GM21786 (cell line): Measurements from ENCODE around the gene SKOR2.
"Not testable (repeated sequence)": the region's sequence is repeated elsewhere in the genome, so short reads cannot be mapped to it uniquely, and the experiment has no call there.

Experiments
- ATAC-seq: cut with Tn5 transposase; IDR thresholded peaks from one replicate; pipeline ENCODE4 v1.9.1; 2021; ENCODE audit not compliant: unreplicated experiment

SKOR2 gene

GRCh38 chr18:47204908-47205522, 46.4 kb downstream of the SKOR2 start:
- no peak for ATAC-seq

GRCh38 chr18:47203626-47204464, 47.6 kb downstream of the SKOR2 start:
- ATAC-seq, result no peak

- ATAC-seq, result not testable (repeated sequence)
These were observed 55.5 kb downstream of the SKOR2 start for GRCh38 chr18:47195961-47196360.

GRCh38 chr18:47191961-47192360, 59.5 kb downstream of the SKOR2 start:
- no peak for ATAC-seq

- ATAC-seq, result no peak
These were observed 63.7 kb downstream of the SKOR2 start for GRCh38 chr18:47187721-47188120.

GRCh38 chr18:47184419-47185050, 66.9 kb downstream of the SKOR2 start:
- ATAC-seq, result no peak

GRCh38 chr18:47182156-47182555, 69.3 kb downstream of the SKOR2 start:
- not testable (repeated sequence) for ATAC-seq

GRCh38 chr18:47180765-47181164, 70.7 kb downstream of the SKOR2 start:
- no peak for ATAC-seq

- no peak for ATAC-seq
These were observed 71.9 kb downstream of the SKOR2 start for GRCh38 chr18:47179520-47179919.

GRCh38 chr18:47175898-47176575, 75.4 kb downstream of the SKOR2 start, which contains the start of gene IER3IP1:
IER3IP1 (minus strand) TSS chr18:47176364; CDS start chr18:47176277, 87 bp downstream.
- ATAC-seq, result peak; percentile 88

GRCh38 chr18:47175283-47175897, 76.1 kb downstream of the SKOR2 start:
- no peak for ATAC-seq

GRCh38 chr18:47174545-47175116, 76.8 kb downstream of the SKOR2 start:
- ATAC-seq, result no peak

- ATAC-seq, result no peak
These were observed 79.0 kb downstream of the SKOR2 start for GRCh38 chr18:47172476-47172875.

GRCh38 chr18:47168913-47169312, 82.5 kb downstream of the SKOR2 start:
- no peak for ATAC-seq

GRCh38 chr18:47168509-47168908, 83.0 kb downstream of the SKOR2 start:
- no peak for ATAC-seq

GRCh38 chr18:47166294-47166693, 85.2 kb downstream of the SKOR2 start:
- no peak for ATAC-seq

- ATAC-seq, result peak; percentile 75
These were observed 88.2 kb downstream of the SKOR2 start for GRCh38 chr18:47163241-47163640.

GRCh38 chr18:47160256-47160655, 91.2 kb downstream of the SKOR2 start:
- no peak for ATAC-seq

GRCh38 chr18:47158404-47158803, 93.1 kb downstream of the SKOR2 start:
- not testable (repeated sequence) for ATAC-seq
